GM23338 (cell line): Measurements from ENCODE around the gene NFS1. TPM values are rescaled to one million over a fixed set of nuclear protein-coding genes. Genes with fewer than 3 reads are reported as not detected.

Experiments used
- ATAC-seq: fragments of 200-7000 bp; cut with Tn5 transposase; 3 replicates; pipeline ENCODE4 v1.9.1; 2020
- DNase-seq: peaks from one replicate; pipeline ENCODE4 v3.0.0-alpha.2; 2015; ENCODE audit warnings: low spot score
- H2AFZ ChIP-seq: fragments of 200-600 bp; sonication (generic); 2 replicates; pipeline ENCODE4 v1.8.0; 2016; ENCODE audit warnings: antibody characterized with exemption, mild to moderate bottlenecking, moderate library complexity
- H3F3A ChIP-seq: fragments of 200-600 bp; sonication (generic); replicated peaks from 2 replicates; pipeline ENCODE4 v1.8.0; 2017; ENCODE audit warnings: antibody characterized with exemption, mixed run types, low read depth
- H3K27ac ChIP-seq: fragments of 200-600 bp; sonication (generic); 2 replicates; pipeline ENCODE4 v1.6.1; 2016; ENCODE audit warnings: low read depth
- H3K27me3 ChIP-seq: fragments of 200-600 bp; sonication (generic); 2 replicates; pipeline ENCODE4 v1.8.0; 2016; ENCODE audit warnings: mild to moderate bottlenecking, mixed run types, moderate library complexity; ENCODE audit not compliant: insufficient read depth
- H3K36me3 ChIP-seq: fragments of 200-600 bp; sonication (generic); 2 replicates; pipeline ENCODE4 v1.8.0; 2016; ENCODE audit warnings: mild to moderate bottlenecking; ENCODE audit not compliant: insufficient read depth
- H3K4me1 ChIP-seq: fragments of 200-600 bp; sonication (generic); 2 replicates; pipeline ENCODE4 v1.8.0; 2016; ENCODE audit warnings: mild to moderate bottlenecking, moderate library complexity; ENCODE audit not compliant: insufficient read depth
- H3K4me2 ChIP-seq: fragments of 200-600 bp; sonication (generic); 2 replicates; pipeline ENCODE4 v1.7.1; 2017; ENCODE audit warnings: mixed run types
- H3K4me3 ChIP-seq: fragments of 200-600 bp; sonication (generic); 2 replicates; pipeline ENCODE4 v1.6.1; 2016; ENCODE audit warnings: mixed run types
- H3K79me2 ChIP-seq: fragments of 200-600 bp; sonication (generic); replicated peaks from 2 replicates; pipeline ENCODE4 v1.8.0; 2017; ENCODE audit warnings: mild to moderate bottlenecking; ENCODE audit not compliant: insufficient read depth
- H3K9me2 ChIP-seq: fragments of 200-600 bp; sonication (generic); 2 replicates; pipeline ENCODE4 v1.8.0; 2017; ENCODE audit not compliant: insufficient read depth
- H4K20me1 ChIP-seq: fragments of 200-600 bp; sonication (generic); replicated peaks from 2 replicates; pipeline ENCODE4 v1.8.0; 2017; ENCODE audit warnings: mild to moderate bottlenecking; ENCODE audit not compliant: insufficient read depth
- H3K27ac Mint-ChIP-seq: 2 replicates; pipeline ENCODE4 v1.8.0; 2020; ENCODE audit warnings: inconsistent platforms, mild to moderate bottlenecking, moderate library complexity, mixed read lengths
- H3K27me3 Mint-ChIP-seq: 3 replicates; pipeline ENCODE4 v1.8.0; 2022; ENCODE audit warnings: low read depth, mild to moderate bottlenecking, moderate library complexity, mixed read lengths, inconsistent platforms; ENCODE audit not compliant: insufficient read depth, poor library complexity
- H3K36me3 Mint-ChIP-seq: 3 replicates; pipeline ENCODE4 v1.8.0; 2021; ENCODE audit warnings: low read depth, mild to moderate bottlenecking, inconsistent platforms, moderate library complexity, mixed read lengths
- H3K4me1 Mint-ChIP-seq: 3 replicates; pipeline ENCODE4 v1.8.0; 2020; ENCODE audit warnings: mild to moderate bottlenecking, inconsistent platforms, mixed read lengths
- H3K4me3 Mint-ChIP-seq: 3 replicates; pipeline ENCODE4 v1.8.0; 2021; ENCODE audit warnings: moderate library complexity, mild to moderate bottlenecking, inconsistent platforms, mixed read lengths
- H3K9me3 Mint-ChIP-seq: 3 replicates; pipeline ENCODE4 v1.8.0; 2020; ENCODE audit warnings: moderate library complexity, mild to moderate bottlenecking, inconsistent platforms, mixed read lengths
- CREB1 ChIP-seq: fragments of 250-450 bp; sonication (Bioruptor Pico); IDR thresholded peaks from 2 replicates; pipeline ENCODE4 v1.5.0; 2020; ENCODE audit warnings: low read depth, mild to moderate bottlenecking, moderate library complexity
- CTCF ChIP-seq, 2 experiments: fragments of 200-600 bp in 1 of 2; sonication (generic) in 1 of 2; conservative IDR thresholded peaks; 2 replicates each; pipeline versions ENCODE4 v1.5.1 to v1.6.1; 2016 to 2017; ENCODE audit warnings: antibody characterized with exemption in 2 of 2, low read depth in 2 of 2, mild to moderate bottlenecking in 2 of 2, moderate library complexity in 1 of 2
- EZH2 ChIP-seq: fragments of 200-600 bp; sonication (generic); IDR thresholded peaks from one replicate; pipeline ENCODE4 v1.8.0; 2017; ENCODE audit warnings: antibody characterized with exemption, mild to moderate bottlenecking, low read depth; ENCODE audit not compliant: unreplicated experiment
- EZH2phosphoT487 ChIP-seq: fragments of 200-600 bp; sonication (generic); IDR thresholded peaks from one replicate; pipeline ENCODE4 v1.8.1; 2018; ENCODE audit warnings: antibody characterized with exemption; ENCODE audit not compliant: unreplicated experiment
- NANOG ChIP-seq: IDR thresholded peaks from 2 replicates; pipeline ENCODE4 v1.6.1; 2016; ENCODE audit warnings: antibody characterized with exemption, borderline replicate concordance
- REST ChIP-seq: IDR thresholded peaks from one replicate; pipeline ENCODE4 v1.6.1; 2018; ENCODE audit warnings: antibody characterized with exemption; ENCODE audit not compliant: unreplicated experiment
- ZNF331 ChIP-seq: fragments of 250-450 bp; sonication (Bioruptor Pico); IDR thresholded peaks from 2 replicates; pipeline ENCODE4 v1.5.0; 2020; ENCODE audit warnings: low read depth, mild to moderate bottlenecking, moderate library complexity
- ZNF462 ChIP-seq: fragments of 250-450 bp; sonication (Bioruptor Pico); IDR thresholded peaks from 2 replicates; pipeline ENCODE4 v1.5.0; 2020; ENCODE audit warnings: mild to moderate bottlenecking, moderate library complexity
- polyA plus RNA-seq: library from polyadenylated mRNA; unstranded; fragments of >200 nt; fragmentation: Nextera tagmentation; extraction: Ambion mirVana; gene quantifications from 2 replicates; pipeline ENCODE4 v1.2.1, GENCODE V29; 2016
- total RNA-seq: library from RNA; depleted of rRNA; stranded (reverse); fragments of >200 nt; shearing (Covaris generic); gene quantifications from 2 replicates; pipeline ENCODE4 v1.2.3, GENCODE V29; 2014

Gene NFS1
- total and polyA plus RNA-seq, 2 experiments from 2014 or later, result 22.8 to 35.7 TPM

DNA sequence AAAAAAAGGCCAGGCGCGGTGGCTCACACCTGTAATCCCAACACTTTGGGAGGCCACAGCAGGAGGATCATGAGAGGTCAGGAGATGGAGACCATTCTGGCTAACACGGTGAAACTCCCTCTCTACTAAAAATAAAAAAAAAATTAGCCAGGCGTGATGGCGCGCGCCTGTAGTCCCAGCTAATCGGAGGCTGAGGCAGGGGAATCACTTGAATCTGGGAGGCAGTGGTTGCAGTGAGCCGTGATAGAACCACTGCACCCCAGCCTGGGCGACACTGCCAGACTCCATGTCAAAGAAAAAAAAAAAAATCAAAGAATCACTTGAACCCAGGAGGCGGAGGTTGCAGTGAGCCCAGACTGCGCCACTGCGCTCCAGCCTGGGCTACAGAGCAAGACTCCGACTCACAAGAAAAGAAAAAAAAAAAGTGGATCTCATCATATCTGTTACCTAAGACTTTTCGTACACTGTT is 38.7 kb upstream of the NFS1 start:
- Histone ChIP-seq H3K79me2 (peaks cover 91% of the 10 kb centered on the region), H3K27ac (no peak overlapping the region), H3K9me2 (no peaks in the 10 kb centered on the region), H2AFZ (no peak overlapping the region), H4K20me1 (peaks cover 78% of the 10 kb centered on the region), H3F3A (peaks cover 13% of the 10 kb centered on the region; the same call in 1 of the 2 replicates), H3K4me3 (no peak overlapping the region), H3K36me3 (peaks cover 70% of the 10 kb centered on the region), H3K4me2 (no peak overlapping the region), H3K4me1 (peaks cover 17% of the 10 kb centered on the region), H3K27me3 (no peaks in the 10 kb centered on the region)
- ATAC-seq (no peak), DNase-seq (no peak)
- Mint-ChIP-seq H3K9me3 (peaks cover 4% of the 10 kb centered on the region; the same call in 1 of the 3 replicates), H3K4me3 (no peak overlapping the region; the same call in 2 of the 3 replicates), H3K27me3 (peaks cover 23% of the 10 kb centered on the region), H3K27ac (peak overlapping the region; percentile 11; the same call in 1 of the 2 replicates), H3K36me3 (peaks cover 89% of the 10 kb centered on the region), H3K4me1 (peaks cover 22% of the 10 kb centered on the region)
- TF ChIP-seq CREB1 (no peak), ZNF331 (CRISPR knock-in tag) (no peak), ZNF462 (CRISPR knock-in tag) (no peak), NANOG (no peak)

- Histone ChIP-seq H3K27me3 (no peaks in the 10 kb centered on the region), H3K79me2 (peaks cover 100% of the 10 kb centered on the region), H3K4me3 (no peak overlapping the region), H3K27ac (no peak overlapping the region), H4K20me1 (peaks cover 91% of the 10 kb centered on the region), H3F3A (peaks cover 13% of the 10 kb centered on the region; the same call in 1 of the 2 replicates), H3K36me3 (peaks cover 90% of the 10 kb centered on the region), H3K4me2 (no peak overlapping the region), H2AFZ (no peak overlapping the region), H3K4me1 (peaks cover 17% of the 10 kb centered on the region), H3K9me2 (no peaks in the 10 kb centered on the region)
- peaks cover 98% of the 10 kb centered on the region for H3K36me3 Mint-ChIP-seq
- DNase-seq (no peak), ATAC-seq (no peak)
- H3K4me3 Mint-ChIP-seq, result no peak overlapping the region
- no peak overlapping the region for H3K27ac Mint-ChIP-seq
- peaks cover 22% of the 10 kb centered on the region for H3K4me1 Mint-ChIP-seq
- H3K9me3 Mint-ChIP-seq, result no peaks in the 10 kb centered on the region; the same call in 2 of the 3 replicates
- peaks cover 7% of the 10 kb centered on the region for H3K27me3 Mint-ChIP-seq
- no peak for TF ChIP-seq REST
- no peak for TF ChIP-seq ZNF331 (CRISPR knock-in tag)
- TF ChIP-seq NANOG, result no peak
- no peak for TF ChIP-seq EZH2
- no peak for TF ChIP-seq EZH2phosphoT487
- no peak for TF ChIP-seq CTCF (conservative IDR thresholded peaks at IDR 0.05; ENCODE audit: low read depth in 2 of 2)
These were observed 36.8 kb upstream of the NFS1 start for GRCh38 chr20:35735826-35736470.
